ENCODE results near the gene TFEB. TPM values are rescaled to one million over a fixed set of nuclear protein-coding genes. Genes with fewer than 3 reads are reported as not detected.

The TFEB gene
- total RNA-seq, 1 donor from 2014 or later, result 40.7 TPM

DNA sequence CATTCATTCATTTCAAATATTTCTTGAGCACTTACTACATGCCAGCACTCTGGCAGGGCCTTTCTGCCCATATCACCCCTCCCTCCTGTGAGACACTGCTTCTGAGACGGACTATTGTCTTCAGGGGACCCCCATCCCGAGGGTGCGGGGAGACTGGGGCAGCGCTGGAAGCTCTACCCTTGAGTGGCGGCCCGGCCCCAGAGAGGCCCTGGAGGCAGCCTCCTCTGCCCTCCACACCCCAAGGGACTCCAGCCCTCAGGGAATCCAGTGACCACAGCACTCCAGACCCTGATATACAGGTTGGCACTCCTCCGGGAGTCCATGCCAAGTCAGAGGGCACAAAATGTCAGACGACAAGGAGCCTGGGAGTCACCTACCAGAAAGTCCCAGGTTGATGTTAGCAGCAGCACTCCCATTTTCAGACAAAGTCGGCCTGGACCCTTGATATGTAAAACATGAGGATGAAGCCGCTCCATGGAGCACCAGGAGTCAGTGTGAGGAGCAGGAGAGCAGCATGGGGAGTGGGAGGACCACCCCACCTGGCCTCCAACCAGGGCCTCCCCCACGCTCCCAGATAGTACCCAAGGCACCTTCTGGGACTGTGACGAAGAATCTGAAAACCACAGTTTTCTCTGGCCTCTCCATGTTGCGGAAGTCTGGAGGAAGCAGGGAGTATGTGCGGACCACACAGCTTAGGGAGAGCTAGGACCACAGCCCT is 20.7 kb downstream of the TFEB start:
- DNase-seq, result no peak
- intact Hi-C loops (cut with DNase I), result no loop called here
- no peak for ATAC-seq (ENCODE audit: poor library complexity)

DNA sequence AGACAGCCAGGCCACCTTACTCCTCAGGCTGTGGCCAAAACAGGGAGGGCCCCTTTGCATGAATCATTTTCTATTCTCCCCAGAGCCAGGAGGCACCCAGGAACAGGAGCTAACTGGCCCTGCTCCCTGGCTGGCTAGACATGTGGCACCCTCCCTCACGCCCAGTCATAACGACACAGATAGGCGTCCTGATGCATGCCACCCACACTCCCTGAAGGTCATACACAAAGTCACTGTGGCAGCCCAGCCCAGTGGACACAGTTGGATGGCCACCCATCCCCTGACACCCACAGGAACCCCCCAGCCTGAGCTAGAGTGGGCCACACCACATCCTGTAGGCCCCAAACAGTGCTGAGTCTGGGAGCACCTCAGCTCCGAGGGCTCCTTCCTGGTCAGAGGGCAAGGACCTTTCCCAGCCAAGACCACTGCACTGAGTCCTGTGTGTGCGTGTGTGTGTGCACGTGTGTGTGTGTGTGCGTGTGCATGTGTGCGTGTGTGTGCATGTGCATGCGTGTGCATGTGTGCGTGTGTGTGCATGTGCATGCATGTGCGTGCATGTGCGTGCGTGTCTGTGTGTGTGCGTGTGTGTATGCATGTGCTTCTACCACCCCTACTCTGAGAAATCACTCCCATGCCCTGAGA is 21.6 kb downstream of the TFEB start:
- intact Hi-C loops (cut with DNase I), result no loop called here
- ATAC-seq (ENCODE audit: poor library complexity) (peak; percentile 11), DNase-seq (no peak)

- DNase-seq, result peak; percentile 78
- peak; percentile 61 for ATAC-seq (ENCODE audit: poor library complexity)
- intact Hi-C loops (cut with DNase I), result no loop called here
Observed at GRCh38 chr6:41713159-41713649, 22.2 kb downstream of the TFEB start.

GRCh38 chr6:41712651-41713103 is 22.7 kb downstream of the TFEB start:
- DNase-seq (peak; percentile 85), ATAC-seq (ENCODE audit: poor library complexity) (peak; percentile 76)
- intact Hi-C loops (cut with DNase I), result no loop called here

- ATAC-seq (ENCODE audit: poor library complexity) (no peak), DNase-seq (peak; percentile 6)
- intact Hi-C loops (cut with DNase I), result no loop called here
Observed at GRCh38 chr6:41711323-41712038, 23.9 kb downstream of the TFEB start.

- intact Hi-C loops (cut with DNase I), result no loop called here
- DNase-seq (no peak), ATAC-seq (ENCODE audit: poor library complexity) (no peak)
Observed at GRCh38 chr6:41709375-41709774, 26.0 kb downstream of the TFEB start.

DNA sequence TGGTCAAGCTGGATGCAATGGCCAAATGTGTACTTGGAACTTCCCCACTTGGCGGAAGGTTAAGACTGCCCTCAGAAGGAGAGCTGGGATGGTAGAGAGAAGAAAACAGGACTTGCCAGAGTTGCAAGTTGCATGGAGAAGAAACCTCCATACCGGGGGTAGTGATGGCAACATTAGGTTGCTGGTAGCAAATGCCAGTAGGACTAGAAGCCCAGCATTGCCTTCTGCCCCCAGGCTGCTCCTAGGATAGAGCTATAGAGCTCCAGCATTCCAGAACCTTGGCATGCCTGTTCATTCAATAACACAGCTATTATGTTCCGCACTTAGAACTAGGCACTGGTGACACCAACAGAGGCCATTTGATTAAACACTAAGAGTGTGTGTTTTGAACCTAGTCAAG is 26.6 kb downstream of the TFEB start:
- ATAC-seq (ENCODE audit: poor library complexity) (no peak), DNase-seq (no peak)
- intact Hi-C loops (cut with DNase I), result no loop called here

DNA sequence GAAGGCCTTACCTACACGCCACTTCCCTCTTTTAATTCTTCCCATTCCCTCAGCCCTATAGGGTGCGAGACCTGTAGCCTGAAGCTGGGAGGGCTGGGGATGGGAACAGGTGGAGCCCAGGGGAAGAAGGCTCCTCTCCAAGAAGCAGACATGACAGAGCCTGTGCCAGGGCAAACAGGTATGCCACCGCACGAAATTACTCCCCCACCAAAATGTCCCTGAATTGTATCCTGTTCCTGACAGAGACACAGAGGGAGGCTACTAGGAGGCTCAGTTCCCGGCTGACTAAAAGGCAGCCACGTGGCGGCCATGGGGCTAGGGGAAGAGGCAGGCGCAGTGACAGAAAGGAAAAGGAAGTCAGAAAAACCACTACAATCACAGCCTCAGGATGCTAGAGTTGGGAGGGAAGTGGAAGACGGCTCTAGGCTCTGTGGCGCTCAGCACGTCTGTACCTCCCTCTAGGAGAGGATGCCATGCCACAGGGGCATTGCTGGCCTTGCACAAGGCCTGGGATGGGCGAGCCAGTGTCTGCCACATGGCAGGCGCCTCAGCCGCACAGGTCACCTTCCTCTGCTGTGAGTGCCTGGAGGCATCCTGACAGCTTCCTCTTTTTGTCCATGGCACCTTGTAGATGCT is 27.7 kb downstream of the TFEB start:
- intact Hi-C loops (cut with DNase I), result no loop called here
- DNase-seq, result peak; percentile 59

DNA sequence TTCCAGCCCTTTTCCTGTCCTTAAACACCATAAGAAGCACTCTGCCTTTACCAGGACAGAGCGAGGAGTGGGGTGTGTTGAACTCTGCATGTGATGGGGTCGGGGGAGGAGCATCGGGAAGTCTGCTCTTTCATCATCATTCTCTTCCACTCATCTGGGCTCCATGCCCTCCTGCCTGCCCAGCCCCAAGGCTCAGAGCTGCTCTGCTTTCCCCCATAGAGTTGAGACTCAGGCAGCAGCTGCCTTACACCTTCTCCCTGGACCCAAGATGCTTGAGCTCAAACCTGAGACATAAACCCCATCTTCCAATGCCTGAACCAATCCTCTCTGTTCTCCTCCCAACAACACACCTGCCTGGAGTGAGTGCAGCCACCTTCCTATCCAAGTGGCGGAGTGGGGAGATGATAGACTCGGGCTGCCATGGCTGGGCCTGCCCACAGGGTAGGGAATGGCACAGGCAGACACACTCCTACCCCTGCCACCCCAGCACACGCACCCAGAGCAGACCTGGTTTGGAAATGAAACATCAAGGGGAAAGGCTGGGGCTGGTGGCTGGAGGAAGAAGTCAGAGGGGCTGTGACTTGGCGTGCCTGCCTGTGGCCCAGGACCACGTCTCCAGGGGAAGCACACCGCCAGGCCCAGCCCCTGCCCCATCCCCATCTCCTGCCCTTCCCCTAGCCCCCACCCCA is 28.4 kb downstream of the TFEB start:
- ATAC-seq (ENCODE audit: poor library complexity), result peak; percentile 30
- DNase-seq, result peak; percentile 61
- intact Hi-C loops (cut with DNase I), result no loop called here

More for the DNA sequence above, 27.7 kb downstream of the TFEB start:
- no peak for ATAC-seq (ENCODE audit: poor library complexity)

DNA sequence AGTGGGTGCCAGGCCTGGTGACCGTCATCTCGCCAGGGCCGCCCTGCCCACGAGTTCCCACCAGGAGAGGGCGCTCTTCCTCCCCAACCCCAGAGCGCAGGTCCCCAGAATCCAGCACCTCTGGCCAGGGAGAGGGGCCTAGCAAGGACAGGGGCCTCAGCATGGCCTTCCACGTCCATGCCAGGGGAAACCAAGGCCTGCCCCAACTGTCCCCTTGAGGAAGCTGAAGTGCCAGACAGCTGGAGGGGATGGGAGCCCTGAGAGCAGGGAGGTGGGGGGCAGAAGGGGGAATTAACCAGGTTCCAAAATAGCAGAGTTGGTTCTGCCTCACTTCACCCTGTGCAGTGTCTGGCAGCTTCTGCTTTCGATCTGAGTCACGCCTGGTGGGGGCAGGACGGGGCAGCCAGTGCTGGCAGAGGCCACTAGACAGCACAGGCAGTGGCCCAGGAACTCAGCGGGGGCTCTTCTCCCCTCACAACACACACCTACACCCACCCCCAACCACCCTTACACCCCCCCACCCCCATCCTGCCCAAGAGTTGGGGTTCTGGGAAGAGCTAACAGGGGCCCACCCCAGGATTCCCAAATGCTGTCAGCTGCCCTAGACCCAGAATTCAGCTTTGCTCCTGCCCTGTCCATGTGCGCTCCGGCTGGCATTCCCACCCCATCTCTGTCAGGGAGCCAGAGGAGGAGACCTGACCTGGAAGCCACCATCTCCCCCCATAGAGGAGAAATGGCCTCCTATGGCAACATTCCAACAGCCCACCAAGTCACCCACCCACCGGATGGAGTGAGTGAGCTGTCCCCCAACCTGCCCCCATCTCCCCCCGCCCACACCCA is 29.2 kb downstream of the TFEB start:
- DNase-seq (peak; percentile 90), ATAC-seq (ENCODE audit: poor library complexity) (peak; percentile 88)
- intact Hi-C loops (cut with DNase I), result loop anchor here (2.0 kb wide), 1 partner anchor 29 kb away; the partner anchor contains the start of gene TFEB

DNA sequence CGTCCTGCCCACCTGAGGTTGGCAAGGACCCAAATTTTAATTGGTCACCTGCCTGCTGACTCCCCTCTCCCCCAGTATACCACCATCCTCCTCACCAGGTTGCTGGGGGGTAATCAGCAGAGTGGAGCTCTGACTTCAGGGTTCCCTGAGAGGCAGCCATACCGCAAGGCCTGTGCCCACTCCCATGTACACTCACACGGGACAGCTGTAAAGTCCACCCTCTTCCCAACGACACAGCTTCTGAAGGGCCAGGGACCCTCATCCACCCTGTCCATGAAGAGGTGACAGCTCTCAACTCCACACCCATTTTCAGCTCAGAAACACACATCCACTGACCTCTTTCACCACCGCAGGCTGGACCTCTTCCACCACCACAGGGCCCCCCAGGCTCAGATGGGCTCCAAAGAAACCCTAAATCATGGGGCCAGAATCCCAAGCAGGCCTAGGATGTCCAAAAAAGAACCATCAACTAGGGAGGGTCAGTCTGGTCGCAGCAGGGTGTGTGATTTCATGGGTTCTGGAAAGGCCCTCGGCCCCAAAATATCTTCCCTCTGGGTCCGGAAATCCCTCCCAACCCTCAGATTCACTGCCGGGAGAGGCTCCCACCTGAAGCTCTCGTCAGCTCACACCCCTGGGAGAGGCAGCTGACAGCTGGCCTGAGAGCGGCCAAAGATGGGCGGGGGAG is 30.0 kb downstream of the TFEB start:
- intact Hi-C loops (cut with DNase I), result loop anchor here (2.0 kb wide), 1 partner anchor 29 kb away; the partner anchor contains the start of gene TFEB
- ATAC-seq (ENCODE audit: poor library complexity) (no peak), DNase-seq (peak; percentile 19)

- DNase-seq, result peak; percentile 21
Observed at GRCh38 chr6:41704656-41705310, 30.6 kb downstream of the TFEB start.

DNA sequence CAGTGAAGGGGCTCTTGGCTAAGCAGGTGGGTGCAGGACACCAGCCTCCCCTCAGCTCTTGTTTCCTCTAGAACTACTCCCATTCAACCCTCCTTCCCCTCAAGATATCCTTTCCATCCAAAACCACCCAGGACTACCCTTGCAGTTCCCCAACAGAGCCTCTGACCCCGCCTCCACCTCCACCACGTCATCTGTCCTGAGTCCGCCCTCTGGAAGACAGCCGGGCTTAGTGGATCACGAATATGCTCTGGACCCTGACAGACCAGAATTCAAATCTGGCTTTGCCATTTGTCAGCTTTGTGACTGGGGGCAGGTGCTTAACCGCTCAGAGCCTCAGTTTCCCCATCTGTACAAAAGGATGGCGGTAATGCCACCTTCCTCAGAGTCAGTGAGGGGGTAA is 31.4 kb downstream of the TFEB start:
- intact Hi-C loops (cut with DNase I), result loop anchor here (2.0 kb wide), 1 partner anchor 31 kb away; the partner anchor contains the start of gene TFEB
- DNase-seq (peak; percentile 39), ATAC-seq (ENCODE audit: poor library complexity) (no peak)

More at GRCh38 chr6:41704656-41705310, 30.6 kb downstream of the TFEB start:
- intact Hi-C loops (cut with DNase I), result loop anchor here (2.0 kb wide), 1 partner anchor 30 kb away; the partner anchor contains the start of gene TFEB
- no peak for ATAC-seq (ENCODE audit: poor library complexity)

DNA sequence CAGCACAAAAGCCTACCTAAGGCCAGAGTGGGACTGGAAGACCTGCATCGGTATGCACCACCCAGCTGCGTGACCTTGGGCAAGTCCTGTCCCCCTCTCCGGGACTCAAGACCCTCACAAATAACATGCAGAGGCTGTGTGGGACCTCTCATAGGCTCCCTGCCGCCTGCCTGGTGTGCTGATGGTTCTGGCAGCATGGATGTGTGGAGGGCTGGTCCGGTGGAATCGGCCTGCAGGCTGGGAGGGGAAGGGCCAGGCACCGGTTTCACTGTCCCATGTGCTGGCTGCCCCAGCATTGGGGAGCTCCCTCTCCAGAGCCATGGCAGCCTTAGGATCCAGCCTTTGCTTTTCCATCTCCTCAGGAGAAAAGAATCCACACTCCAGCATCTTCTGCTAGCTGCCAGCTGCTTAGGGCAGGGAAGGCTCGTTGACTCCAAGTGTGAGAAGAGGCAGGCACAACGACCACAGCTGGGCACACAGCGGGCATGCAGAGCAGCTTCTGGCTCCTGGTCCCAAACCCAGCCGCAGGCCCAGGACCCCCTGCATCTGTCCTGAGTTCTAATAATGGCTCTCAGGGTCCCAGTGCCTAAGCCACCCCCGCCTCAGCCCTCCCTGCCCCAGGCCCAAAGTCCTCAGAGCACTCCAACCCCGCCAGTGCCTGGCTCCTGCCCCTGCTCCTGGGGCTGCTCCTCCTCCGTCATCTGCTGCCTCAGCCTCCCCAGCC is 32.5 kb downstream of the TFEB start:
- ATAC-seq (ENCODE audit: poor library complexity) (no peak), DNase-seq (peak; percentile 38)
- intact Hi-C loops (cut with DNase I), result no loop called here

DNA sequence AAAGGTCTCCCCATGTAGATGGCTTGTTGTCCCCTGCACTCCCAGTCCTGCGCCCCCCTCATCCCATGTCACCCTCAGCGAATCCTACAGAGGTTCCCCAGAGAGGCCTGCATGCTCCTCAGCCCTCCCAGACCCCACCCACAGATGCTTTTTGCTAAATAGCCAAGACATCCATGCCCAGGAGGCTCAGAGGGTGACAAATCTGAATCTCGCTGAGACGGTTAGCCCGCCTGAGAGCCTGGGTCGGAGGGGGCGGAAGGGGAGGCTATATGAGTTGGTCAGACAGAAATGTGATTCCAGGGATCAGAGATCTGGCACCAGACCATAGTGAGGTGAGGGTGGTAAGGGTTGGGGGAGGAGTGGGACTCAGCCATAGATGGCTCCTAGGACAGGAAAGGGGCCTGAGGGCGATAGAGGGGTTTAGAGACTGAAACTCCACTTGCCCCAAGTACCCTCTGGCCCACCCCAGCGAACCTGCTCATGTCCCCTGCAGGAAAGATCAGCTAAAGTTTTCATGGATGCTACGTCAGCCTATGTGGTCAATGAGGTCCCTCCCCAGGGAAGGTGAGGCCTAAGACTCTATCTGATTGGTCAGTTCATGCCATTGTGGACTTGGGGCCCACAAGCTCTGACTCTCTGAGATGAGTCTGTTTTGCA is 33.2 kb downstream of the TFEB start:
- ATAC-seq (ENCODE audit: poor library complexity) (no peak), DNase-seq (peak; percentile 20)
- intact Hi-C loops (cut with DNase I), result no loop called here

All from Right ventricle myocardium superior (tissue), 1 donor.